Measurements from ENCODE around the gene DCTN3. TPM values are rescaled to one million over a fixed set of nuclear protein-coding genes. Genes with fewer than 3 reads are reported as not detected.

Gene DCTN3
- polyA plus RNA-seq, 3 donors, result 120 to 174 (median 143) TPM

GRCh38 chr9:34610434-34611206 is 9.7 kb downstream of the DCTN3 start:
- H3K4me3 Mint-ChIP-seq, result peak overlapping the region in 1 of 2 donors; percentile 29
- Histone ChIP-seq H3K27me3 (ENCODE audit: control insufficient read depth in 2 of 2, insufficient read depth in 2 of 2, low read length in 2 of 2) (peaks cover 0 to 2% of the 10 kb centered on the region in 2 donors), H3K9me3 (replicated peaks in 1 of 2; ENCODE audit: control insufficient read depth in 1 of 2, insufficient read depth in 1 of 2, low read length in 2 of 2) (no peaks in the 10 kb centered on the region), H3K4me3 (replicated peaks in 1 of 3; ENCODE audit: low read depth in 2 of 3, low read length in 3 of 3) (peak overlapping the region in 1 of 3 experiments; percentile 91), H3K9ac (ENCODE audit: insufficient read depth, low read length, poor library complexity, severe bottlenecking) (no peak overlapping the region), H3K79me2 (ENCODE audit: insufficient read depth, low read length) (peaks cover 13% of the 10 kb centered on the region), H3K36me3 (replicated peaks in 1 of 2; ENCODE audit: control insufficient read depth in 1 of 2, insufficient read depth in 2 of 2, low read length in 2 of 2) (peaks cover 17 to 23% of the 10 kb centered on the region in 2 donors), H3K4me1 (ENCODE audit: control insufficient read depth in 1 of 2, insufficient read depth in 2 of 2, low read length in 2 of 2) (peaks cover 24 to 30% of the 10 kb centered on the region in 2 donors), H2AFZ (ENCODE audit: insufficient read depth, low read depth, low read length, poor library complexity, severe bottlenecking) (peak overlapping the region; percentile 100), H4K20me1 (ENCODE audit: insufficient read depth, low read length) (no peaks in the 10 kb centered on the region), H3K27ac (ENCODE audit: low read depth in 1 of 2, low read length in 2 of 2) (no peak overlapping the region), H3K4me2 (replicated peaks; ENCODE audit: extremely low read depth, low read length, poor library complexity, severe bottlenecking) (peak overlapping the region; percentile 80)
- intact Hi-C loops (cut with micrococcal nuclease), result loop anchor here (5.0 to 10.0 kb wide), 2 partner anchors 153 to 156 kb away; partner anchors contain the start of genes DNAI1 (in 2 of the 2) and FAM219A (in 2 of the 2)
- peaks cover 27% of the 10 kb centered on the region for H3K4me1 Mint-ChIP-seq
- H3K36me3 Mint-ChIP-seq, result peaks cover 17 to 20% of the 10 kb centered on the region in 2 donors
- peak in 1 of 3 donors; percentile 9 for DNase-seq
- no peak for TF ChIP-seq CTCF (IDR thresholded peaks at IDR 0.05)
- peaks cover 0 to 4% (median 0%) of the 10 kb centered on the region in 3 donors for H3K27me3 Mint-ChIP-seq (ENCODE audit: low read depth in 3 of 3)
- peaks cover 0 to 3% (median 0%) of the 10 kb centered on the region in 7 donors for H3K9me3 Mint-ChIP-seq
- WGBS (ENCODE audit: insufficient coverage), result 96% methylated on average over 19 of the region's 20 CpGs
- no peak overlapping the region for H3K27ac Mint-ChIP-seq

- Histone ChIP-seq H3K9ac (ENCODE audit: insufficient read depth, low read length, poor library complexity, severe bottlenecking) (no peak overlapping the region), H4K20me1 (ENCODE audit: insufficient read depth, low read length) (no peaks in the 10 kb centered on the region), H3K4me1 (ENCODE audit: control insufficient read depth in 1 of 2, insufficient read depth in 2 of 2, low read length in 2 of 2) (peaks cover 15 to 20% of the 10 kb centered on the region in 2 donors), H3K27me3 (ENCODE audit: control insufficient read depth in 2 of 2, insufficient read depth in 2 of 2, low read length in 2 of 2) (peaks cover 0 to 2% of the 10 kb centered on the region in 2 donors), H3K27ac (ENCODE audit: low read depth in 1 of 2, low read length in 2 of 2) (no peak overlapping the region), H3K9me3 (replicated peaks in 1 of 2; ENCODE audit: control insufficient read depth in 1 of 2, insufficient read depth in 1 of 2, low read length in 2 of 2) (no peaks in the 10 kb centered on the region), H3K4me3 (replicated peaks in 1 of 3; ENCODE audit: low read depth in 2 of 3, low read length in 3 of 3) (no peak overlapping the region), H3K4me2 (replicated peaks; ENCODE audit: extremely low read depth, low read length, poor library complexity, severe bottlenecking) (no peak overlapping the region), H2AFZ (ENCODE audit: insufficient read depth, low read depth, low read length, poor library complexity, severe bottlenecking) (no peak overlapping the region), H3K79me2 (ENCODE audit: insufficient read depth, low read length) (peaks cover 13% of the 10 kb centered on the region), H3K36me3 (replicated peaks in 1 of 2; ENCODE audit: control insufficient read depth in 1 of 2, insufficient read depth in 2 of 2, low read length in 2 of 2) (no peaks in the 10 kb centered on the region)
- Mint-ChIP-seq H3K27me3 (ENCODE audit: low read depth in 3 of 3) (peaks cover 6 to 7% (median 7%) of the 10 kb centered on the region in 3 donors), H3K4me1 (peaks cover 17% of the 10 kb centered on the region), H3K4me3 (no peak overlapping the region), H3K9me3 (peaks cover 0 to 3% (median 0%) of the 10 kb centered on the region in 7 donors), H3K36me3 (no peaks in the 10 kb centered on the region), H3K27ac (no peak overlapping the region)
- no peak for TF ChIP-seq CTCF (IDR thresholded peaks at IDR 0.05)
- 80% methylated on average over 1 of the region's 2 CpGs for WGBS (ENCODE audit: insufficient coverage)
- intact Hi-C loops (cut with micrococcal nuclease), result no loop called here
- no peak for DNase-seq
Observed at GRCh38 chr9:34607331-34607730, 13.0 kb downstream of the DCTN3 start.

All from CD14-positive monocyte (primary cell).